ENCODE results near the gene ZBTB4.

Gene ZBTB4

DNA sequence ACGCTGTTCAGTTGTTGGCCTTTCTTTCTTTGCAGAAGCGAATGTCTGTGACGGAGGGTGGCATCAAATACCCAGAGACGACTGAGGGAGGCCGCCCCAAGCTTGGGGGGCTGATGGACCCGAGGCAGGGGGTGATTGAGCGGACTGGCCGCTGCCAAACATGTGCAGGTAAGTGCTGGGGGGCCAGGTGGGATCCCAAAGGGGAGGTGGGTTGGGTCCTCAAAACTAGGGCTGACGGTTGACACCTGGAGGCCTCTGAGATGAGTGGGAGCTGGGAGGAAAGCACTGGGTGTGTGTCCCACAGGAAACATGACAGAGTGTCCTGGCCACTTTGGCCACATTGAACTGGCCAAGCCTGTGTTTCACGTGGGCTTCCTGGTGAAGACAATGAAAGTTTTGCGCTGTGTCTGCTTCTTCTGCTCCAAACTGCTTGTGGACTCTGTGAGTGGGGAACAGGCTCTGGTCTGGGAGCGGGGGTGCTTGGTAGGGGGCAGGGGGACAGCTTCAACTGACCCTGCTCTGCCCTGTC is 16.5 kb upstream of the ZBTB4 start:
- Histone ChIP-seq H3K27me3 (ENCODE audit: insufficient read depth, poor library complexity, severe bottlenecking) (no peaks in the 10 kb centered on the region), H3K27ac (replicated peaks) (no peak overlapping the region), H3K4me3 (replicated peaks; ENCODE audit: insufficient read depth, low read length) (no peak overlapping the region)
- no peak for DNase-seq (ENCODE audit: low read depth in 1 of 2, low spot score in 1 of 2)
- TF ChIP-seq SPI1 (IDR thresholded peaks at IDR 0.05; ENCODE audit: borderline replicate concordance, low read depth) (no peak), GABPA (IDR thresholded peaks at IDR 0.05; ENCODE audit: low read depth) (no peak), CTCF (IDR thresholded peaks at IDR 0.05; ENCODE audit: insufficient read depth, low read length) (no peak), POLR2AphosphoS5 (IDR thresholded peaks at IDR 0.05; ENCODE audit: low read depth) (no peak)
- TF ChIP-seq, protein P1, sequence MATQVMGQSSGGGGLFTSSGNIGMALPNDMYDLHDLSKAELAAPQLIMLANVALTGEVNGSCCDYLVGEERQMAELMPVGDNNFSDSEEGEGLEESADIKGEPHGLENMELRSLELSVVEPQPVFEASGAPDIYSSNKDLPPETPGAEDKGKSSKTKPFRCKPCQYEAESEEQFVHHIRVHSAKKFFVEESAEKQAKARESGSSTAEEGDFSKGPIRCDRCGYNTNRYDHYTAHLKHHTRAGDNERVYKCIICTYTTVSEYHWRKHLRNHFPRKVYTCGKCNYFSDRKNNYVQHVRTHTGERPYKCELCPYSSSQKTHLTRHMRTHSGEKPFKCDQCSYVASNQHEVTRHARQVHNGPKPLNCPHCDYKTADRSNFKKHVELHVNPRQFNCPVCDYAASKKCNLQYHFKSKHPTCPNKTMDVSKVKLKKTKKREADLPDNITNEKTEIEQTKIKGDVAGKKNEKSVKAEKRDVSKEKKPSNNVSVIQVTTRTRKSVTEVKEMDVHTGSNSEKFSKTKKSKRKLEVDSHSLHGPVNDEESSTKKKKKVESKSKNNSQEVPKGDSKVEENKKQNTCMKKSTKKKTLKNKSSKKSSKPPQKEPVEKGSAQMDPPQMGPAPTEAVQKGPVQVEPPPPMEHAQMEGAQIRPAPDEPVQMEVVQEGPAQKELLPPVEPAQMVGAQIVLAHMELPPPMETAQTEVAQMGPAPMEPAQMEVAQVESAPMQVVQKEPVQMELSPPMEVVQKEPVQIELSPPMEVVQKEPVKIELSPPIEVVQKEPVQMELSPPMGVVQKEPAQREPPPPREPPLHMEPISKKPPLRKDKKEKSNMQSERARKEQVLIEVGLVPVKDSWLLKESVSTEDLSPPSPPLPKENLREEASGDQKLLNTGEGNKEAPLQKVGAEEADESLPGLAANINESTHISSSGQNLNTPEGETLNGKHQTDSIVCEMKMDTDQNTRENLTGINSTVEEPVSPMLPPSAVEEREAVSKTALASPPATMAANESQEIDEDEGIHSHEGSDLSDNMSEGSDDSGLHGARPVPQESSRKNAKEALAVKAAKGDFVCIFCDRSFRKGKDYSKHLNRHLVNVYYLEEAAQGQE (IDR thresholded peaks at IDR 0.05; ENCODE audit: insufficient replicate concordance, low read depth) = no peak

GRCh38 chr17:7493941-7494340 is 14.5 kb upstream of the ZBTB4 start:
- Histone ChIP-seq H3K27ac (replicated peaks) (no peak overlapping the region), H3K27me3 (ENCODE audit: insufficient read depth, poor library complexity, severe bottlenecking) (no peaks in the 10 kb centered on the region), H3K4me3 (replicated peaks; ENCODE audit: insufficient read depth, low read length) (no peak overlapping the region)
- TF ChIP-seq POLR2AphosphoS5 (IDR thresholded peaks at IDR 0.05; ENCODE audit: low read depth) = no peak
- TF ChIP-seq, protein P1 (IDR thresholded peaks at IDR 0.05; ENCODE audit: insufficient replicate concordance, low read depth) = no peak
- TF ChIP-seq SPI1 (IDR thresholded peaks at IDR 0.05; ENCODE audit: borderline replicate concordance, low read depth) = no peak
- TF ChIP-seq CTCF (IDR thresholded peaks at IDR 0.05; ENCODE audit: insufficient read depth, low read length) = no peak
- no peak for DNase-seq (ENCODE audit: low read depth in 1 of 2, low spot score in 1 of 2)

- Histone ChIP-seq H3K4me3 (replicated peaks; ENCODE audit: insufficient read depth, low read length) (no peak overlapping the region), H3K27me3 (ENCODE audit: insufficient read depth, poor library complexity, severe bottlenecking) (no peaks in the 10 kb centered on the region), H3K27ac (replicated peaks) (no peak overlapping the region)
- no peak for DNase-seq (ENCODE audit: low read depth in 1 of 2, low spot score in 1 of 2)
- TF ChIP-seq GABPA (IDR thresholded peaks at IDR 0.05; ENCODE audit: low read depth) (no peak), POLR2AphosphoS5 (IDR thresholded peaks at IDR 0.05; ENCODE audit: low read depth) (no peak), SPI1 (IDR thresholded peaks at IDR 0.05; ENCODE audit: borderline replicate concordance, low read depth) (no peak), CTCF (IDR thresholded peaks at IDR 0.05; ENCODE audit: insufficient read depth, low read length) (no peak)
- TF ChIP-seq, protein P1 (IDR thresholded peaks at IDR 0.05; ENCODE audit: insufficient replicate concordance, low read depth) = no peak
Observed at GRCh38 chr17:7491583-7491982, 12.2 kb upstream of the ZBTB4 start.

Measured in HL-60 (cell line).